OCI-LY7 (cell line): ENCODE measurements around the gene MAP3K10. TPM values are rescaled to one million over a fixed set of nuclear protein-coding genes. Genes with fewer than 3 reads are reported as not detected.

Experiments
- BruUV-seq: library from RNA; stranded (reverse); fragments of 400-500 nt; replicated peaks from 2 replicates; lab custom pipeline; 2021; lab: Mats Ljungman, UMichigan
- CTCF ChIA-PET: fragments of 300-600 bp; sonication (Branson Sonifier 250); formaldehyde crosslinking; loops from one replicate; lab custom pipeline; 2022; ENCODE audit warnings: antibody characterized with exemption; ENCODE audit not compliant: unreplicated experiment; lab: Charles Lee
- POLR2A ChIA-PET: fragments of 300-600 bp; sonication (Branson Sonifier 250); formaldehyde crosslinking; loops from one replicate; lab custom pipeline; 2022; ENCODE audit warnings: antibody characterized with exemption; lab: Charles Lee
- DNase-seq: peaks from one replicate; pipeline ENCODE4 v3.0.0-alpha.2; 2015; ENCODE audit warnings: low spot score
- H2AFZ ChIP-seq: fragments of 200-600 bp; sonication (generic), shearing (Covaris generic); 2 replicates; pipeline ENCODE4 v1.6.1; 2014; ENCODE audit warnings: mild to moderate bottlenecking, antibody characterized with exemption, low read length, moderate library complexity
- H3K27ac ChIP-seq: fragments of 200-600 bp; sonication (generic); 2 replicates; pipeline ENCODE4 v1.5.1; 2014; ENCODE audit warnings: mixed run types, low read depth, mild to moderate bottlenecking, moderate library complexity, low read length, inconsistent platforms; ENCODE audit not compliant: poor library complexity, severe bottlenecking
- H3K36me3 ChIP-seq: fragments of 200-600 bp; sonication (generic); 2 replicates; pipeline ENCODE4 v1.6.1; 2014; ENCODE audit warnings: mild to moderate bottlenecking, antibody characterized with exemption, low read length, moderate library complexity, mixed read lengths; ENCODE audit not compliant: insufficient read depth
- H3K4me1 ChIP-seq: fragments of 200-600 bp; sonication (generic); 2 replicates; pipeline ENCODE4 v1.5.1; 2014; ENCODE audit warnings: mild to moderate bottlenecking, low read length; ENCODE audit not compliant: insufficient read depth, poor library complexity, severe bottlenecking
- H3K4me2 ChIP-seq: fragments of 200-600 bp; sonication (generic); 2 replicates; pipeline ENCODE4 v1.6.1; 2014; ENCODE audit warnings: mild to moderate bottlenecking, low read length
- H3K4me3 ChIP-seq: fragments of 200-600 bp; sonication (generic); 2 replicates; pipeline ENCODE4 v1.5.1; 2014; ENCODE audit warnings: mild to moderate bottlenecking, low read depth, low read length; ENCODE audit not compliant: poor library complexity, severe bottlenecking
- H3K79me2 ChIP-seq: fragments of 200-600 bp; sonication (generic); 2 replicates; pipeline ENCODE4 v1.6.1; 2016; ENCODE audit warnings: low read depth, mild to moderate bottlenecking, low read length, moderate library complexity, mixed read lengths; ENCODE audit not compliant: insufficient read depth
- H3K9me2 ChIP-seq: fragments of 200-600 bp; sonication (generic); 2 replicates; pipeline ENCODE4 v1.6.1; 2016; ENCODE audit warnings: mild to moderate bottlenecking, low read length, mixed read lengths; ENCODE audit not compliant: insufficient read depth
- H3K9me3 ChIP-seq: fragments of 200-600 bp; sonication (generic); 2 replicates; pipeline ENCODE4 v1.6.1; 2014; ENCODE audit warnings: mild to moderate bottlenecking, mixed run types, low read length, mixed read lengths
- H4K20me1 ChIP-seq: fragments of 200-600 bp; sonication (generic); 2 replicates; pipeline ENCODE4 v1.6.1; 2014; ENCODE audit warnings: mild to moderate bottlenecking, antibody characterized with exemption, low read length, moderate library complexity, mixed read lengths; ENCODE audit not compliant: insufficient read depth
- EZH2phosphoT487 ChIP-seq: fragments of 200-600 bp; sonication (generic); IDR thresholded peaks from 2 replicates; pipeline ENCODE4 v1.6.1; 2018; ENCODE audit warnings: low read depth, borderline replicate concordance, mild to moderate bottlenecking, mixed run types, antibody characterized with exemption, low read length, moderate library complexity, mixed read lengths
- intact Hi-C: fragments of 100-400 bp; cut with micrococcal nuclease; formaldehyde crosslinking; loops from one replicate; pipeline ENCODE4 v1.10.0; 2022; ENCODE audit not compliant: unreplicated experiment
- total RNA-seq, 2 experiments: library from RNA; depleted of rRNA in 1 of 2; stranded (reverse); fragments of >200 nt in 1 of 2; shearing (Covaris generic) in 1 of 2; gene quantifications; 2 replicates each; pipeline ENCODE4 v1.2.3, GENCODE V29; 2014 to 2022
- TF ChIP-seq, protein P1 (sequence below): fragments of 200-600 bp; sonication (generic); conservative IDR thresholded peaks from 2 replicates; pipeline ENCODE4 v1.5.1; 2014; ENCODE audit warnings: mild to moderate bottlenecking, antibody characterized with exemption, low read length, moderate library complexity, mixed read lengths

The MAP3K10 gene
- total RNA-seq, 2 experiments from 2014 or later = 20.6 to 32.5 TPM

DNA sequence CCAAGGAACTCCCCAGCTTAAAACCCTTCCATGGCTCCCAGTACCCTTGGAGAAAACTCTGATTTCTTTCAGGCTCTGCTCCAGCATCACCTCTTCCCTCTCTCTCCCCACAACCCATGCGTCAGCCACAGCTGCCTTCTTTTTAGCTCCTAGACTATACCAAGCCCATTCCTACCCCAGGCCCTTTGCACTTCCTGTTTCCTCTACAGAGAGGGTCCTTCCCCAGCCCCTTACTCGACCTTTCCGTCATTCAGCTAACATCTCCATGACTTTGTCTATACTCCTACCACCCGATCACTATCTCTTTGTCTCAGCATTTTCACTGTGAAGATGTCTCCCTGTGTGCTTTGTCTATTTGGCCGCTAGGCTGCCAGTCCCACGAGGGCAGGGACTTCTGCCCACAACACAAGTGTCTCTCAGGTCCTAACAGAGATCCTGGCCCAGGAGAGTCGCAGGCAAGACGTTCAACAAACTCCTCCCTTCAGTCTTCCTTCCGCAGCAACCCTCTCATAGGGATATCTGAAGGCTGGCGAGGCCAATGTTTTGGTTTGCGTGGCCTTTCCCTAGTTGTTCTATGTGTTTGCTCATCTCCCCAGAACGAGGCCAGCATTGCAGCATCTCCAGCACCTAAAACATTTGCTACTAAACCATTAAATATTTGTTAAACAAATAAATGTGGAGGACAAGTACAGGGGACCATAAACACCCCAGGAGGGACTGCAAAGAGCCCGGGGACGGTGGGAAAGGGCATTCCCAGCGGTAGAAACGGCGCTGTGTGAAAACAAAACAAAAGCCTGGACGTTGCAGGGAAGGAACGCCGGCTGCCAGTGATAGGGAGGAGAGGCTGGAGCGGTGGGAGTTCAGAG lies 34.4 kb downstream of the MAP3K10 start:
- H3K9me3 ChIP-seq = 0 out of 2 replicates have a peak, but pooled peaks cover 4% of the 10 kb centered on the region
- no peak for TF ChIP-seq EZH2phosphoT487
- TF ChIP-seq, protein P1, sequence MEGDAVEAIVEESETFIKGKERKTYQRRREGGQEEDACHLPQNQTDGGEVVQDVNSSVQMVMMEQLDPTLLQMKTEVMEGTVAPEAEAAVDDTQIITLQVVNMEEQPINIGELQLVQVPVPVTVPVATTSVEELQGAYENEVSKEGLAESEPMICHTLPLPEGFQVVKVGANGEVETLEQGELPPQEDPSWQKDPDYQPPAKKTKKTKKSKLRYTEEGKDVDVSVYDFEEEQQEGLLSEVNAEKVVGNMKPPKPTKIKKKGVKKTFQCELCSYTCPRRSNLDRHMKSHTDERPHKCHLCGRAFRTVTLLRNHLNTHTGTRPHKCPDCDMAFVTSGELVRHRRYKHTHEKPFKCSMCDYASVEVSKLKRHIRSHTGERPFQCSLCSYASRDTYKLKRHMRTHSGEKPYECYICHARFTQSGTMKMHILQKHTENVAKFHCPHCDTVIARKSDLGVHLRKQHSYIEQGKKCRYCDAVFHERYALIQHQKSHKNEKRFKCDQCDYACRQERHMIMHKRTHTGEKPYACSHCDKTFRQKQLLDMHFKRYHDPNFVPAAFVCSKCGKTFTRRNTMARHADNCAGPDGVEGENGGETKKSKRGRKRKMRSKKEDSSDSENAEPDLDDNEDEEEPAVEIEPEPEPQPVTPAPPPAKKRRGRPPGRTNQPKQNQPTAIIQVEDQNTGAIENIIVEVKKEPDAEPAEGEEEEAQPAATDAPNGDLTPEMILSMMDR = no peak
- H3K79me2 ChIP-seq = no peaks in the 10 kb centered on the region
- no peaks in the 10 kb centered on the region for H3K36me3 ChIP-seq
- intact Hi-C loops = no loop called here
- BruUV-seq = no TSS peak
- H3K4me2 ChIP-seq = no peak overlapping the region
- no peaks in the 10 kb centered on the region for H3K9me2 ChIP-seq
- CTCF ChIA-PET = no interaction called here
- no peak overlapping the region for H3K27ac ChIP-seq
- POLR2A ChIA-PET = no interaction called here
- no peak overlapping the region for H3K4me3 ChIP-seq
- H3K4me1 ChIP-seq = no peaks in the 10 kb centered on the region
- H2AFZ ChIP-seq = no peak overlapping the region
- DNase-seq = no peak
- no peaks in the 10 kb centered on the region; the same call in 1 of the 2 replicates for H4K20me1 ChIP-seq

DNA sequence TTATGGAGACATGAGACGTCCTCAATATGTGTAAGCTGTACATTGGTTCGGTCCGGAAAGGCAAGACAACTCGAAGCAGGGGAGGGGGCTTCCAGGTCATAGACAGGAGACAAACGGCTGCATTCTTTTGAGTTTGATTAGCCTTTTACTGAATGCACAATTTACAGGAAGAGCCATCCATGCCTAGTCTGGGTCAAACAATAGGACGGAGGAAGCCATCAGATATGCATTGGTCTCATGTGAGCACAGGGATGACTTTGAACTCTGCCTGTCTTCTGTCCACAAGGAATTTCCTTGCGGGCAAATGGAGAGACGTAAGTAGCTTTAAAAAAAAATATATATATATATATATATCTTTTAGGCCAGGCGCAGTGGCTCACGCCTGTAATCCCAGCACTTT lies 37.1 kb downstream of the MAP3K10 start:
- Histone ChIP-seq H3K4me1 (no peaks in the 10 kb centered on the region), H4K20me1 (no peaks in the 10 kb centered on the region; the same call in 1 of the 2 replicates), H2AFZ (no peak overlapping the region), H3K9me2 (no peaks in the 10 kb centered on the region), H3K4me2 (no peak overlapping the region), H3K9me3 (no peaks in the 10 kb centered on the region), H3K36me3 (peaks cover 2% of the 10 kb centered on the region; the same call in 1 of the 2 replicates), H3K79me2 (no peaks in the 10 kb centered on the region), H3K4me3 (no peak overlapping the region), H3K27ac (no peak overlapping the region)
- intact Hi-C loops = no loop called here
- ChIA-PET CTCF (no interaction called here), POLR2A (no interaction called here)
- no TSS peak for BruUV-seq
- TF ChIP-seq, protein P1 = no peak
- no peak for TF ChIP-seq EZH2phosphoT487
- no peak for DNase-seq

DNA sequence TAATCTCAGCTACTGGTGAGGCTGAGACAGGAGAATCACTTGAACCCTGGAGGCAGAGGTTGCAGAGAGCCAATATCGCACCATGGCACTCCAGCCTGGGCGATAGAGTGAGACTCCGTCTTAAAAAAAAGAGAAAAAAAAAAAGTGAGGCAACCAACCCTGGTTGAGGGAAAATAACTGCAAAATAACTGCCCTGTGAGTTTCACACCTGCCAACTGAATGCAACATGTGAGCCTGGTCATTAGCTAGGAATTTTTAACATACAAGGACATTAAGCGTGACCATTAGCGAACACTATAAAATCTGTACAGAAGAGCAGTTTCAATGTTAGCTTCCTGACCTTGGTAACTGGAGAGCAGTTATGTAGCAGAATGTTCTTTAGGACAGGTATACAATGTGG lies 37.6 kb downstream of the MAP3K10 start:
- H3K4me3 ChIP-seq = no peak overlapping the region
- H3K4me2 ChIP-seq = no peak overlapping the region
- intact Hi-C loops = no loop called here
- H3K9me2 ChIP-seq = no peaks in the 10 kb centered on the region
- no peak overlapping the region for H2AFZ ChIP-seq
- peaks cover 6% of the 10 kb centered on the region; the same call in 1 of the 2 replicates for H3K36me3 ChIP-seq
- CTCF ChIA-PET = no interaction called here
- BruUV-seq = no TSS peak
- no peak overlapping the region for H3K27ac ChIP-seq
- POLR2A ChIA-PET = interaction anchor here (0.7 kb wide), 1 partner anchor 102 kb away, joined by 3 read pairs; no protein-coding TSS in a partner anchor
- no peaks in the 10 kb centered on the region; the same call in 1 of the 2 replicates for H4K20me1 ChIP-seq
- no peaks in the 10 kb centered on the region for H3K4me1 ChIP-seq
- no peak for TF ChIP-seq EZH2phosphoT487
- TF ChIP-seq, protein P1 = no peak
- no peaks in the 10 kb centered on the region for H3K79me2 ChIP-seq
- no peaks in the 10 kb centered on the region for H3K9me3 ChIP-seq
- no peak for DNase-seq
